SJCRH30 (cell line): ENCODE results near the gene HSPE1. TPM values are rescaled to one million over a fixed set of nuclear protein-coding genes. Genes with fewer than 3 reads are reported as not detected.
"Not testable (repeated sequence)": the region's sequence is repeated elsewhere in the genome, so short reads cannot be mapped to it uniquely, and the experiment has no call there.

Experiments used
- DNase-seq, 2 experiments: peaks; one replicate each; pipeline ENCODE4 v3.0.0-alpha.2; 2015 to 2020
- H3K27ac ChIP-seq: fragments of 250-450 bp; sonication (Bioruptor Pico); 2 replicates; pipeline ENCODE4 v1.5.1; 2020; ENCODE audit warnings: mild to moderate bottlenecking, moderate library complexity
- H3K27me3 ChIP-seq: fragments of 250-450 bp; sonication (Bioruptor Pico); 2 replicates; pipeline ENCODE4 v1.5.1; 2020; ENCODE audit warnings: mild to moderate bottlenecking, moderate library complexity
- H3K36me3 ChIP-seq: fragments of 250-450 bp; sonication (Bioruptor Pico); 2 replicates; pipeline ENCODE4 v1.5.1; 2020; ENCODE audit warnings: mild to moderate bottlenecking, moderate library complexity
- H3K4me1 ChIP-seq: fragments of 250-450 bp; sonication (Bioruptor Pico); 2 replicates; pipeline ENCODE4 v1.5.1; 2020; ENCODE audit warnings: mild to moderate bottlenecking, moderate library complexity
- H3K4me3 ChIP-seq: fragments of 250-450 bp; sonication (Bioruptor Pico); 2 replicates; pipeline ENCODE4 v1.5.1; 2020; ENCODE audit warnings: mild to moderate bottlenecking, moderate library complexity
- H3K9me3 ChIP-seq: fragments of 250-450 bp; sonication (Bioruptor Pico); replicated peaks from 2 replicates; pipeline ENCODE4 v1.5.1; 2020; ENCODE audit warnings: mild to moderate bottlenecking, moderate library complexity
- total RNA-seq: library from RNA; depleted of rRNA; stranded (reverse); fragments of >200 nt; shearing (Covaris generic); gene quantifications from 2 replicates; pipeline ENCODE4 v1.2.3, GENCODE V29; 2014

Gene HSPE1
- total RNA-seq, 1 experiment from 2014 or later = 395 TPM

DNA sequence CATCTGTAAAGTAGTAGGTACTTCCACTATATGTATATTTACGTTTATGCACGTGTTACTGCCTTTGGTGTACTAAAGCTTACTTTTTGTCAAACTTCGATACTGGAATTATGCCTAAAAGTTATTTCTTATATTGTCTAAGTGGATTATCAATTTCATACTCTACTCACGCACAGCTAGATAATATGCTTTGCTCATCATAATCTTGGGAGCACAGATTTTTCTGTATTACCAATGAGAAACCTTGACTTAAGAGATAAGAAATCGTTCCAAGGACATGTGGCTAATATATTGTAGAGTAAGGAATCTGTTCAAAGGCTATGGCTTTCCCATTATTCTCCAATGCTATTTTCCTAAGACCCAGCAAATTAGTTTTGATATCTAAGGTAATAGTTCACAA lies 6.5 kb downstream of the HSPE1 start:
- Histone ChIP-seq H3K4me3 (no peak overlapping the region), H3K36me3 (peaks cover 42% of the 10 kb centered on the region), H3K27me3 (no peaks in the 10 kb centered on the region), H3K27ac (no peak overlapping the region), H3K9me3 (no peaks in the 10 kb centered on the region), H3K4me1 (0 out of 2 replicates have a peak, but pooled peaks cover 3% of the 10 kb centered on the region)
- DNase-seq = no peak

DNA sequence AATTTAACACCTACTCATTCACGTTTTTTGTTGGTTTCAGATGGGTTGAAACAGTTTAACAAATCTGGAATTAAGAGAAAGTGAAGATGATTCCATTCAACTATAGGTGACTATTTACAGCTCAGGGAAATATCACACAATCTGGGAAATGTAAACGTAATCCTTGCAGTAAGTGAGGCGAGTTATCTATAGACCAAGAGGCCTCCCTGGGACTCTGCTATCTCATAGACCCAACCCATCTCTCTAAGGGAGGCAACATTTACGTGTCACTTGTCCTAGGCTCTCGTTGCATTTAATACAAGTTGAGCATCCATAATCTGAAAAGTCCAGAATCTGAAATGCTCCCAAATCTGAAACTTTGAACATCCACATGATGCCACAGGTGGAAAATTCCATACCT lies 13.7 kb downstream of the HSPE1 start:
- Histone ChIP-seq H3K9me3 (no peaks in the 10 kb centered on the region), H3K27me3 (no peaks in the 10 kb centered on the region), H3K27ac (no peak overlapping the region), H3K36me3 (peaks cover 6% of the 10 kb centered on the region), H3K4me3 (no peak overlapping the region), H3K4me1 (peaks cover 5% of the 10 kb centered on the region; the same call in 1 of the 2 replicates)
- no peak for DNase-seq

DNA sequence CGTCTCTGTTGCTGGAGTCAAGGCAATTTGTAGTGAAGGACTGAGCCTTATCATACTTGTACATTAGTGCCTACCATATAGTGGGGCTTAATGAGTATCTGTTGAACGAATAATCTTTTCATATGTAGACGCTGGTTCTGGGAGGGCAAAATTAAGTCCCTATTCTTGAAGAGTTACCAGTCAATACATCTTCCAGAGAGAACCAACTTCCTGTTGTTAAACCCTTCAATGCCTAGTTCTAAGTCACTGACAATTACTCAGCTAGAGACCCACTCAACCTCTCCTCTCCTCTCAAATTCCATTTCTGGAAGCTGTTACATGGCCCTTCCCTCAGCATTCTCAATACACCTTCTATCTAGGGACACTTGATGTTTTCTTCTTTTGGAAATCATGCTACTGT lies 14.6 kb downstream of the HSPE1 start:
- peak overlapping the region; percentile 94 for H3K4me3 ChIP-seq
- H3K27ac ChIP-seq = peak overlapping the region; percentile 77

DNA sequence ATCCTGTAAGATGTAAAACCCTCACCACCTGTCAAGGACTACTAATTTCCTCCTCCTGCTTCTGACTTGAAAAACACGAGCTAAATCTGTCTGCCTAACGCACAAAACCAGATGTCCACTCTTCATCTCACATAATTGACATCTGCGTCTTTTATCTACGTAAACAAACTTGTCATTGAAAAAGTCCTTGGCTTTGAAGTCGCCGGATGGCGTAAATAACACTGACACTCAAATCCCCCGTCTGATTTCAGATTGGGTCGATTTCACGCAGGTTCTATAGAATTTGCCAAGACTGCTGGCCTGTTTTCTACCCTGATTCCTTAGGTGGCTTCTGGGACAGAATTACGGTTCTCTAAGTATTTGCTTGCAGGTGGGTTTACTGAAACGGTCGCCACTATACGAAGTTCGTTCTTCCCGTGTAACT lies 15.1 kb downstream of the HSPE1 start:
- no peaks in the 10 kb centered on the region for H3K27me3 ChIP-seq
- H3K9me3 ChIP-seq = no peaks in the 10 kb centered on the region
- H3K27ac ChIP-seq = peak overlapping the region; percentile 77
- H3K36me3 ChIP-seq = peaks cover 17% of the 10 kb centered on the region
- H3K4me1 ChIP-seq = peaks cover 5% of the 10 kb centered on the region; the same call in 1 of the 2 replicates
- H3K4me3 ChIP-seq = peak overlapping the region; percentile 94
- no peak for DNase-seq

More for the DNA sequence above, 14.6 kb downstream of the HSPE1 start:
- Histone ChIP-seq H3K9me3 (no peaks in the 10 kb centered on the region), H3K4me1 (peaks cover 5% of the 10 kb centered on the region; the same call in 1 of the 2 replicates), H3K36me3 (peaks cover 14% of the 10 kb centered on the region), H3K27me3 (no peaks in the 10 kb centered on the region)
- DNase-seq = peak in 1 of 2 experiments; percentile 27

DNA sequence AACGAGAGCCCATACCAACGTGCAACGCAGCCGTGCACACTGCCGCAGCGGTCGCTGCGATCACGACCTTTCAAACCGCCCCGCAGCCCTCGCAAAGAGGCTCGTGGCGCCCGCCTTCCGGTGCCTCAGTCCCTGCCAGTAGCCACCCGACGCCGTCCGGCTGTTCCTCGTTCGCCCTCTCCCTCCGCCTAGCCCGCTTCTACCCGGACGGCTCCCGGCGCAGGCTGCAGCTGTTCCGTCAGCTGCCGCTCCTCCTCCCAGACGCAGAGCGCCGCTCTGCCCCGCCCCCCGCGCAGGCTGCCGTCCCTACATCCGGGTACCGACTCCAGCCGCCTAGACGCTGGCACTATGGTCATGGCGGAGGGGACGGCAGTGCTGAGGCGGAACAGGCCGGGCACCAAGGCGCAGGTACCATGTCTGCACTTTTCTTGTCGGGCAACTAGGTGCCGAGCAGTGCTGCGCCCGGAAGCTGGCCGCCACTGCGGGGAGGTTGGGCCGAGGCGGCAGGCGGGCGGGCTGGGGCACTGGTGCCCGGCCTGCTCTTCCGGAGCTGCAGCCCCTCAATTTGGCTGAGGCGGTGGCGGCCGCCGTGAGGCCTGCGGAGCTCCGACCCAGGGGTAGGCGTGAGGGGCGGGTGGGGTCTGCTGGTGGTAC lies 15.7 kb downstream of the HSPE1 start, which contains the start of gene MOB4:
MOB4 (plus strand) TSS at position 328 of the 654 bp plus-strand sequence; CDS start at position 349, 21 bp downstream.
- H3K27ac ChIP-seq = peak within 1 kb of the TSS; percentile 77
- DNase-seq = peak; percentile 96
- peaks cover 5% of the 10 kb centered on the region; the same call in 1 of the 2 replicates for H3K4me1 ChIP-seq
- no peaks in the 10 kb centered on the region for H3K27me3 ChIP-seq
- peaks cover 17% of the 10 kb centered on the region for H3K36me3 ChIP-seq
- no peaks in the 10 kb centered on the region for H3K9me3 ChIP-seq
- peak within 1 kb of the TSS; percentile 94 for H3K4me3 ChIP-seq

DNA sequence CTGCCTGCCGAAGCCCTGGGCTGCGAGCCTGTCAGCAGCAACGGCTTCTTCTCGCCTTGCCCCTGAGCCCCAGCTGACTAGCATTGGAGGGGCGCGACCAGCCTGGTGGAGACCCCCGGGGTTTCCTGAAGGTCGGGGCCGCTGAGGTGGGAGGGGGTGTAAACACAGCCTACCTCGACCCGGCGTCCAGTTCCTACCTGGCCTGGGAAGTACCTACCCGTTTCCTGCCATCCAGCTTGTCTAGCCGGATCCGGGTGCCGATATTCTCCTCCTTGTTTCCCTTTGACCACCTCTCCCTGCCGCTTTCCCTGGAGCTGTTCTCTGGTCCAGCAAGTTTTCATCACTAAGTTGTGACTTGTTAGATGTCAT lies 16.2 kb downstream of the HSPE1 start:
- H3K4me3 ChIP-seq = peak overlapping the region; percentile 94
- DNase-seq = peak; percentile 19 to 41
- peaks cover 17% of the 10 kb centered on the region for H3K36me3 ChIP-seq
- 0 out of 2 replicates have a peak, but pooled peaks cover 2% of the 10 kb centered on the region for H3K9me3 ChIP-seq
- H3K4me1 ChIP-seq = peaks cover 5% of the 10 kb centered on the region; the same call in 1 of the 2 replicates
- H3K27me3 ChIP-seq = no peaks in the 10 kb centered on the region
- peak overlapping the region; percentile 77 for H3K27ac ChIP-seq

DNA sequence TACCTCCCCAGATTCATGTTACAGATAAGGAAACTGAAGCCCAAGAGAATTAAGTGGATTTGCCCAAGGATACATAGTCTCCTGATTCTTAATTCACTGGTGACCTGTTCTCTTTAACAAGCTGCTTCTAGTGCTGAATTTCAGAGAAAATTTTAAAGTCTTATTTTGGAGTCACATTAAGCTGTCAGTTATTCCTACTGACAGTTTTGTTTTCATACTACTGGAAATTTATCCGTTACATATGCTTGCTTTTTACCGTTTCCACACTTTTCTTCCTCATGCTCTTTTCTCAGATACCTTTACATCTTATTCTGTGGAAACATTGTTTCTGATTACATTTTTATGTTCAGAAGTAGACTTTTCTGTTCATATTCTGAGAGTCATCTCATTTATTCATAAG lies 17.0 kb downstream of the HSPE1 start:
- peak overlapping the region; percentile 94 for H3K4me3 ChIP-seq
- no peak overlapping the region for H3K27ac ChIP-seq
- peaks cover 17% of the 10 kb centered on the region for H3K36me3 ChIP-seq
- H3K27me3 ChIP-seq = no peaks in the 10 kb centered on the region
- peaks cover 5% of the 10 kb centered on the region; the same call in 1 of the 2 replicates for H3K4me1 ChIP-seq
- 0 out of 2 replicates have a peak, but pooled peaks cover 5% of the 10 kb centered on the region for H3K9me3 ChIP-seq
- no peak for DNase-seq

DNA sequence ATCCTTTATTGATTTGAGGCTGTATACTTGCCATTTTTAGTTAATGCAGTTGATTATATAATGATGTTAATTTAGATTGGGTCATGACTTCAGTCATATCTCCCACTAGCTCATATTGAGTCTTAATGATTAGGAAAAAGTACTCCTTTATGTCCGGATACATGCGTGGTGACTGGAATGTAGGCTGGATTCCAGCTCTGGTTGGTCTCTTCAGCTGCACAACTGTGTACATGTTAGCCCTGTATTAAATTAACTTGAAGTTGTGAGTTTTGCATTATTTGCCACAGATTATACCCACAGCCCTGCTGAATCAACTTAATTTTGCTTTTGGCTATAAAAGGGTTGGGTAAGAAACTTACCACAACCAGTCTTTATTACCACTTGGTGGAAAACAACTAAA lies 38.2 kb downstream of the HSPE1 start:
- H3K4me1 ChIP-seq = no peaks in the 10 kb centered on the region
- no peak overlapping the region for H3K27ac ChIP-seq
- peaks cover 47% of the 10 kb centered on the region for H3K36me3 ChIP-seq
- no peak overlapping the region for H3K4me3 ChIP-seq
- H3K27me3 ChIP-seq = no peaks in the 10 kb centered on the region
- no peaks in the 10 kb centered on the region for H3K9me3 ChIP-seq
- no peak for DNase-seq

DNA sequence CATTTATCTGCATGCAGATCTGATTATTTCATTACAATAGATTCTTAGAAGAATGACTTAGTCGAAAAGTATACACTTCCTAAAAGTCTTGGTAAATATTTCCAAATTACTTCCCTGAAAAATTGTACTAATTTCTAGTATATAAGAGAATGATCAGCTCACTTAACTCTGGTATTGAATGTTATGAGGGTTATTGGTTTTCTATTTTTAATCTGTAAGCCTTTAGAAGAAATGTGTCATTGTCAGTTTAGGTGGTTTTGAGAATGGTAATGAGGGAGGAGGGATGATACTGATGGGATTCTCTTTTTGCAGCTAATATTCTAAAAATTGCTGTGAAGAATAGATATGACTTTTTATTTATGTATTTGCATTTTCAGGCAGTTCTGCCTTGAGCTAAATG lies 39.6 kb downstream of the HSPE1 start:
- Histone ChIP-seq H3K4me1 (no peaks in the 10 kb centered on the region), H3K27me3 (no peaks in the 10 kb centered on the region), H3K36me3 (peaks cover 47% of the 10 kb centered on the region), H3K27ac (no peak overlapping the region), H3K9me3 (no peaks in the 10 kb centered on the region), H3K4me3 (no peak overlapping the region)
- DNase-seq = no peak

DNA sequence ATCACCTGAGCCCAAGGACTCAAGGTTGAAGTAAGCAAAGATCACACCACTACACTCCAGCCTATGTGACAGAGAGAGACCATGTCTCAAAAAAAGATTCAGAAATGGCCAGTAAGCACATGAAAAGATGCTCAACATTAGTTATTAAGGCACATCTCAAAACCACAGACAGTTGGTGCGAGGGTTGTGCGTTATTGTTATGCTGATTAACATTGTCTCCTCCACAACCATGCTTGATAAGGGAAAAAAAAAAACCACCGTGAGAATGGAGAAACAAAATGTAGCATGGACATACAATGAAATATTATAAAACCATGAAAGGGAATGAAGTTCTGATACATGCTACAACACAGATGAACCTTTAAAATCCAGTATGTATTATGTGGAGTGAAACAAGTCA lies 43.0 kb downstream of the HSPE1 start:
- Histone ChIP-seq H3K4me3 (no peak overlapping the region), H3K27me3 (no peaks in the 10 kb centered on the region), H3K9me3 (no peaks in the 10 kb centered on the region), H3K36me3 (peaks cover 49% of the 10 kb centered on the region), H3K27ac (no peak overlapping the region), H3K4me1 (no peaks in the 10 kb centered on the region)
- DNase-seq = no peak

DNA sequence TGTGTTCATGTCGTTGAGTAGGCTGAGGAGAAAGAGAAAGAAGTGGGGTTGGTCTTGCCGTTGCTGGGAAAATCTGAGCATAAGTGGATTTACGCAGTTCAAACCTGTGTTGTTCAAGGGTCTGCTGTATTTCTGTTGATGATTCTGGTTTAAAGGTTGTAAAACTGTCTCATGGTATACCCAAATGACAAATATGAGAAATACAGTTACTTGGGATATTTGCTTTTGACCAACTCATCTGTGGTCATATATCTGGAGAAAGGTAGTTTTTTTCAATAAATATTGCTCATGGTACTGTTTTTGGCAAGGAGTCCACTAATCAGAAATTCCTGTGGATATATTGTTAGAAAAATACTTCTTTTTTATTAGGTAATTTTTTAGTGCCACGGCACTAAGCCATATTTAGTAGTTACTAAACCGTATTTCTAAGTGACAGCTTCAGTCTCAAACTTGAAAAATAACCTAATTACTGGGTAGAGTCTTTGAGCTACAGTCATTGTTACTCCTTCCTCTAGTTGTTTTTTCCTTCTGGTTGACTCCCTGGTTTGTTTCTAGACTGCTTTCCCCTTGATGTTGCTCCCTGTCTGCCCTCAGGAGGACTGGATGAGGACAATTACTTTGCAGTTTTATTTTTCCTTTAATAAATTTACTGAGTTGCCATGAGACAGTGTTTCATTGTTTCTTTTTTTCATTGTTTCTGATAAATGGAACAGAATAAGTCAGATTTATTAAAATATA lies 47.2 kb downstream of the HSPE1 start:
- Histone ChIP-seq H3K27ac (no peak overlapping the region), H3K36me3 (peaks cover 34% of the 10 kb centered on the region), H3K9me3 (no peaks in the 10 kb centered on the region), H3K4me1 (no peaks in the 10 kb centered on the region), H3K4me3 (no peak overlapping the region), H3K27me3 (no peaks in the 10 kb centered on the region)
- DNase-seq = no peak

DNA sequence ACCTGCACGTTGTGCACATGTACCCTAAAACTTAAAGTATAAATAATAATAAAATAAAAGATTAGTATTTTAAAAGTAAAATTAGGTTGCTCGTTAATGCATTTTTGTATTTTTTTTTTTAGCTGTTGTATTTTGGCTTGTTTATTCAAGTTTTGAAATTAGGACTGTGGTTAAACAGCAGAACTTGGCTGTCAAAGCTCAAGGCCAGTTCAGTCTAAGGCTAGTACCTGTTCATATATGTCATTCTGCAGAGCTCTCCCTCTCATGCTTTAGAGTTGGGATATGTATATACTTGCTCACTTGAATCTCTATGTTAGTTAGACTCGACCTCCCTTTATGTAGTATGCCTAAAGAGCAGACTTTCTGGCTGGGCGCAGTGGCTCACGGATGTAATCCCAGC lies 48.4 kb downstream of the HSPE1 start:
- Histone ChIP-seq H3K4me1 (no peaks in the 10 kb centered on the region), H3K27ac (no peak overlapping the region), H3K36me3 (peaks cover 28% of the 10 kb centered on the region), H3K27me3 (no peaks in the 10 kb centered on the region), H3K9me3 (no peaks in the 10 kb centered on the region), H3K4me3 (no peak overlapping the region)
- DNase-seq = no peak

DNA sequence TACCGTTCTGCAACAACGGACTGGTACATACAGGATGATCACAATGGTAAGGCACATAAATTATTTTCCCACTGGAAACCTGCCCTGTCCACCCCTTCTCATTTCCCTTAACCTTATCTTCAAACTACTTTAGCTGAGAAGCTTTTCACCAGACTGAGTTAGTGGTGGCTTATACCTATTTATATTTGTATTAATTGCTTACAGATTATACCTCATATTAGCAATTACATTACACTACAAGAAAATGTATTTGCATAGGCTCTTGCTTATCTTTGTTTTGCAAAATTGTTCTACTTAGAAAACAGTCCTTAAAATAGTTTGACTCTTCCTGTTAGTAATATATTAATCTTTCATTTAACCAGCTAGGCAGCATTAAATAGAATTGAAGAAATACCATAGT lies 51.1 kb downstream of the HSPE1 start:
- not testable (repeated sequence) for H3K9me3 ChIP-seq, DNase-seq, H3K4me1 ChIP-seq, H3K27ac ChIP-seq, H3K27me3 ChIP-seq, H3K4me3 ChIP-seq
- H3K36me3 ChIP-seq = peaks cover 27% of the 10 kb centered on the region
